ENCODE results near the gene PLAAT3. TPM values are rescaled to one million over a fixed set of nuclear protein-coding genes. Genes with fewer than 3 reads are reported as not detected.
A peak's percentile ranks its signal among the peaks of the same experiment; 100 is the strongest.

Gene PLAAT3
- total and polyA plus RNA-seq, 2 of the 8 experiments (the other 6 are each of a cell fraction or from before 2014, with no cell fraction given): 109 to 190 TPM

DNA sequence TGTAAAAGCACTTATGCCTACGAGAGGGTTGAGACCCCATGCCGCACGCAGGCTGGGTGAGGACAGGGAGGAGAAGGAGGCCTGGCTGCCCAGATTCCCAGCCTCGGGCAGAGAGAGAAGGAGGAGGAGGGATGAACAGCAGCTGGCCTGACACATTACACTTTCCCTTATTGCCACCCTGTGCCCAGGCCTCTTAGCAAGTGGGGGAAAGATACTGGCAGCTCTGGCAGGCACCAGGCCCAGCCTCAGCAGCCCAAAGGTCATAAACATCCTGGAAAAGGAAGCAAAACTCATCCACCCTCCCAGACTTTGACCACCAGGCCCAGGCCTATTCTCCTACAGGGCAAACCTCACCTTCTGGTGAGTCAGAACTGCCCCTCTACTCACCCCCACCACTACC is 4.7 kb downstream of the PLAAT3 start:
- Histone ChIP-seq H2BK15ac (ENCODE audit: low read length) (no peak overlapping the region), H3K23ac (ENCODE audit: insufficient read length) (no peak overlapping the region), H3K79me1 (ENCODE audit: low read depth, low read length) (peaks cover 16% of the 10 kb centered on the region; the same call in 1 of the 2 replicates), H3K4me2 (ENCODE audit: insufficient read depth in 1 of 2, low read depth in 2 of 2, low read length in 2 of 2) (peak overlapping the region in 1 of 2 experiments; percentile 64; a peak in 2 of 4 replicates), H3K36me3 (ENCODE audit: control insufficient read depth in 2 of 4, insufficient read depth in 4 of 4, low read length in 3 of 4) (no peaks in the 10 kb centered on the region), H2BK5ac (ENCODE audit: low read depth, low read length) (peak overlapping the region; percentile 89; the same call in 1 of the 2 replicates), H3K4me1 (replicated peaks in 1 of 4; ENCODE audit: control insufficient read depth in 3 of 4, insufficient read depth in 4 of 4, low read length in 3 of 4) (peaks cover 12 to 31% (median 15%) of the 10 kb centered on the region in 4 experiments), H3K79me2 (ENCODE audit: control insufficient read depth in 1 of 2, insufficient read depth in 2 of 2, low read length in 2 of 2) (peaks cover 12 to 77% of the 10 kb centered on the region in 2 experiments), H3K27me3 (replicated peaks in 1 of 4; ENCODE audit: control insufficient read depth in 3 of 4, extremely low read depth in 1 of 4, insufficient read depth in 3 of 4, low read length in 3 of 4) (no peaks in the 10 kb centered on the region), H4K5ac (ENCODE audit: insufficient read length, low read depth, low read length) (no peak overlapping the region), H3K9ac (replicated peaks in 1 of 4; ENCODE audit: extremely low read depth in 1 of 4, low read depth in 3 of 4, low read length in 3 of 4) (no peak overlapping the region), H2AFZ (ENCODE audit: low read length) (no peak overlapping the region), H3K27ac (ENCODE audit: low read depth, low read length) (no peak overlapping the region), H3K14ac (ENCODE audit: insufficient read length) (no peak overlapping the region), H3K56ac (replicated peaks; ENCODE audit: insufficient read length, low read depth, low read length) (no peak overlapping the region), H3K23me2 (ENCODE audit: low read depth, low read length) (peaks cover 7% of the 10 kb centered on the region; the same call in 1 of the 2 replicates), H3K18ac (ENCODE audit: extremely low read depth, low read length) (peak overlapping the region; percentile 84; the same call in 1 of the 2 replicates), H3K9me3 (ENCODE audit: insufficient read depth in 2 of 2, low read depth in 1 of 2, low read length in 1 of 2) (no peaks in the 10 kb centered on the region), H4K91ac (replicated peaks; ENCODE audit: insufficient read length, low read length) (peak overlapping the region; percentile 80), H2BK120ac (replicated peaks; ENCODE audit: low read depth, low read length) (peak overlapping the region; percentile 39), H3K4ac (replicated peaks; ENCODE audit: insufficient read length, low read depth, low read length) (peak overlapping the region; percentile 27), H2AK5ac (ENCODE audit: low read depth, low read length) (peak overlapping the region; percentile 69; the same call in 1 of the 2 replicates), H2BK20ac (ENCODE audit: low read length) (peak overlapping the region; percentile 61; the same call in 1 of the 2 replicates), H2BK12ac (ENCODE audit: low read depth, low read length) (peak overlapping the region; percentile 55), H3K4me3 (ENCODE audit: extremely low read depth in 1 of 4, insufficient read depth in 2 of 4, low read depth in 3 of 4, low read length in 4 of 4) (no peak overlapping the region), H4K20me1 (replicated peaks in 1 of 2; ENCODE audit: control insufficient read depth in 1 of 2, insufficient read depth in 2 of 2, low read length in 2 of 2) (no peaks in the 10 kb centered on the region), H4K8ac (ENCODE audit: extremely low read depth, insufficient read depth, low read length) (peak overlapping the region; percentile 81)
- DNase-seq (ENCODE audit: low read depth in 1 of 2, low spot score in 2 of 2) (no peak), FAIRE-seq (no peak)
- POLR2A ChIA-PET (ENCODE audit: partially characterized antibody): interaction anchor here (0.9 to 1.7 kb wide), 4 partner anchors 10 to 158 kb away, joined by 3 to 5 read pairs (median 3); partner anchors contain the start of gene PLAAT5
- WGBS, 2 experiments (ENCODE audit: extremely low coverage in 1 of 2, insufficient coverage in 1 of 2, insufficient read length in 1 of 2, insufficient replicate concordance in 2 of 2, low coverage in 1 of 2, low lambda C conversion rate in 2 of 2, missing lambda C conversion rate in 1 of 2): 89% methylated on average over 4 of the region's 4 CpGs; no CpG with 5 or more reads in 1 of the 2 experiments
- CTCF ChIA-PET (ENCODE audit: partially characterized antibody): interaction anchor here (0.6 to 1.5 kb wide), 4 partner anchors 11 to 130 kb away, joined by 3 to 7 read pairs (median 4); no protein-coding TSS in a partner anchor
- TF ChIP-seq CBX5 (IDR thresholded peaks at IDR 0.05; ENCODE audit: low read depth, low read length): no peak
- no peak for TF ChIP-seq CHD2 (IDR thresholded peaks at IDR 0.05; ENCODE audit: low read length)
- TF ChIP-seq CEBPB (IDR thresholded peaks at IDR 0.05; ENCODE audit: low read depth, low read length): no peak
- no peak for TF ChIP-seq CREB1 (IDR thresholded peaks at IDR 0.05)
- no peak for TF ChIP-seq BRCA1 (IDR thresholded peaks at IDR 0.05; ENCODE audit: low read depth, low read length)
